Peyer's patch (tissue), 4 donors: ENCODE data around the gene ZYX.

Source experiments
- POLR2A ChIP-seq, 2 donors: fragments of 450-650 bp; IDR thresholded peaks; one replicate each; pipeline ENCODE4 v1.5.1; 2017; ENCODE audit warnings: antibody characterized with exemption in 2 of 2, mild to moderate bottlenecking in 2 of 2, moderate library complexity in 2 of 2
- TF ChIP-seq, protein P1 (sequence below), 6 experiments: fragments of 450-650 bp in 4 of 6; fragments of 200-600 bp in 2 of 6; sonication (generic) in 1 of 6; IDR thresholded peaks; one replicate each; pipeline ENCODE4 v1.5.1; 2017 to 2019; ENCODE audit warnings: antibody characterized with exemption in 6 of 6, mild to moderate bottlenecking in 3 of 6, moderate library complexity in 1 of 6

DNA sequence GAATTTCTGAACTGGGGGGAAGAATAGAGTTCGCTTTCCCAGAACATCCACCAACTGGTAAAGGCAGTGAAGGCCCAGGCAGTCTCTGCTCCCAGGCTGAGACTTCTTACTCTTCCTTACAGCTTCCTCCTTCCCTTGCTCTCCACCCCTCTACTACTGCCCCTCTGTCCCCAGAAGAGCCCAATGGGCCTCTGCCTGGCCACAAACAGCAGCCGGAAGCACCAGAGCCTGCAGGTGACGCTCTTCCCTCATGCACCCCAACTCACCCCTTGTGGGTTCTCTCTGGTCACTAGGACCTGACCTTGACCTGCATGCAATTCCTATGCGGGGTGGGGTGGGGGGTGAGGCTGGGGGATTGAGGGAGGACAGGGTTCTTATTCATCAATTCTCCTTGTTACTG, 35.1 kb upstream of the ZYX start:
- TF ChIP-seq, protein P1, sequence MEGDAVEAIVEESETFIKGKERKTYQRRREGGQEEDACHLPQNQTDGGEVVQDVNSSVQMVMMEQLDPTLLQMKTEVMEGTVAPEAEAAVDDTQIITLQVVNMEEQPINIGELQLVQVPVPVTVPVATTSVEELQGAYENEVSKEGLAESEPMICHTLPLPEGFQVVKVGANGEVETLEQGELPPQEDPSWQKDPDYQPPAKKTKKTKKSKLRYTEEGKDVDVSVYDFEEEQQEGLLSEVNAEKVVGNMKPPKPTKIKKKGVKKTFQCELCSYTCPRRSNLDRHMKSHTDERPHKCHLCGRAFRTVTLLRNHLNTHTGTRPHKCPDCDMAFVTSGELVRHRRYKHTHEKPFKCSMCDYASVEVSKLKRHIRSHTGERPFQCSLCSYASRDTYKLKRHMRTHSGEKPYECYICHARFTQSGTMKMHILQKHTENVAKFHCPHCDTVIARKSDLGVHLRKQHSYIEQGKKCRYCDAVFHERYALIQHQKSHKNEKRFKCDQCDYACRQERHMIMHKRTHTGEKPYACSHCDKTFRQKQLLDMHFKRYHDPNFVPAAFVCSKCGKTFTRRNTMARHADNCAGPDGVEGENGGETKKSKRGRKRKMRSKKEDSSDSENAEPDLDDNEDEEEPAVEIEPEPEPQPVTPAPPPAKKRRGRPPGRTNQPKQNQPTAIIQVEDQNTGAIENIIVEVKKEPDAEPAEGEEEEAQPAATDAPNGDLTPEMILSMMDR (IDR thresholded peaks at IDR 0.05): no peak
- no peak for TF ChIP-seq POLR2A (IDR thresholded peaks at IDR 0.05)
